HL-60 (cell line): ENCODE data around the gene MINDY3.
"Not testable (repeated sequence)": the region's sequence is repeated elsewhere in the genome, so short reads cannot be mapped to it uniquely, and the experiment has no call there.

Source experiments
- GABPA ChIP-seq: IDR thresholded peaks from 2 replicates; pipeline ENCODE4 v1.6.1; 2012; ENCODE audit warnings: low read depth
- POLR2AphosphoS5 ChIP-seq: IDR thresholded peaks from 2 replicates; pipeline ENCODE4 v1.6.1; 2012; ENCODE audit warnings: low read depth
- SPI1 ChIP-seq: IDR thresholded peaks from 2 replicates; pipeline ENCODE4 v1.6.1; 2012; ENCODE audit warnings: low read depth, mild to moderate bottlenecking, borderline replicate concordance
- TF ChIP-seq, protein P1 (sequence below): IDR thresholded peaks from 2 replicates; pipeline ENCODE4 v1.6.1; 2012; ENCODE audit warnings: low read depth; ENCODE audit not compliant: insufficient replicate concordance
- TF ChIP-seq, protein P2 (sequence below): IDR thresholded peaks from one replicate; pipeline ENCODE4 v1.5.1; 2011; ENCODE audit warnings: low read length, control low read depth, inconsistent platforms; ENCODE audit not compliant: insufficient read depth

DNA sequence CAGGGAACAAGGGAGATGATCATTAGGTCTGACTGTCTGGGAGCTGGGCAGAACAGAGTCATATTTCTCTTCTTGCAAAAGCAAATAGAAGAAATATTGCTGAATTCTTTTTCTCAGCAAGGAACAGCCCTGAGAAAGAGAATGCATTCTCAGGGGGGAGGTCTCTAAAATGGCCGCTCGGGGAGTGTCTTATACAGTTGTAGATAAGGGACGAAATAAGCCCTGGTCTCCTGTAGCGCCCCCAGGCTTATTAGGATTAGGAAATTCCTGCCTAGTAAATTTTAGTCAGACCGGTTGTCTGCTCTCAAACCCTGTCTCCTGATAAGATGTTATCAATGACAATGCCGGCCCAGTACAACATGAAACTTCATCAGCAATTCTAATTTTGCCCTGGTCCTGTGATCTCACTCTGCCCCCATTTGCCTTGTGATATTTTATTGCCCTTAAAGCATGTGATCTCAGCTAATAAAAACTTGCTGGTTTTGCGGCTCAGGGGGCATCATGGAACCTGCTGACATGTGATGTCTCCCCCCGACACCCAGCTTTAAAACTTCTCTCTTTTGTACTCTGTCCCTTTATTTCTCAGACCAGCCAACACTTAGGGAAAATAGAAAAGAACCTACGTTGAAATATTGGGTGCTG is 9.8 kb downstream of the MINDY3 start:
- TF ChIP-seq SPI1, GABPA, POLR2AphosphoS5: not testable (repeated sequence)
- TF ChIP-seq, protein P1, sequence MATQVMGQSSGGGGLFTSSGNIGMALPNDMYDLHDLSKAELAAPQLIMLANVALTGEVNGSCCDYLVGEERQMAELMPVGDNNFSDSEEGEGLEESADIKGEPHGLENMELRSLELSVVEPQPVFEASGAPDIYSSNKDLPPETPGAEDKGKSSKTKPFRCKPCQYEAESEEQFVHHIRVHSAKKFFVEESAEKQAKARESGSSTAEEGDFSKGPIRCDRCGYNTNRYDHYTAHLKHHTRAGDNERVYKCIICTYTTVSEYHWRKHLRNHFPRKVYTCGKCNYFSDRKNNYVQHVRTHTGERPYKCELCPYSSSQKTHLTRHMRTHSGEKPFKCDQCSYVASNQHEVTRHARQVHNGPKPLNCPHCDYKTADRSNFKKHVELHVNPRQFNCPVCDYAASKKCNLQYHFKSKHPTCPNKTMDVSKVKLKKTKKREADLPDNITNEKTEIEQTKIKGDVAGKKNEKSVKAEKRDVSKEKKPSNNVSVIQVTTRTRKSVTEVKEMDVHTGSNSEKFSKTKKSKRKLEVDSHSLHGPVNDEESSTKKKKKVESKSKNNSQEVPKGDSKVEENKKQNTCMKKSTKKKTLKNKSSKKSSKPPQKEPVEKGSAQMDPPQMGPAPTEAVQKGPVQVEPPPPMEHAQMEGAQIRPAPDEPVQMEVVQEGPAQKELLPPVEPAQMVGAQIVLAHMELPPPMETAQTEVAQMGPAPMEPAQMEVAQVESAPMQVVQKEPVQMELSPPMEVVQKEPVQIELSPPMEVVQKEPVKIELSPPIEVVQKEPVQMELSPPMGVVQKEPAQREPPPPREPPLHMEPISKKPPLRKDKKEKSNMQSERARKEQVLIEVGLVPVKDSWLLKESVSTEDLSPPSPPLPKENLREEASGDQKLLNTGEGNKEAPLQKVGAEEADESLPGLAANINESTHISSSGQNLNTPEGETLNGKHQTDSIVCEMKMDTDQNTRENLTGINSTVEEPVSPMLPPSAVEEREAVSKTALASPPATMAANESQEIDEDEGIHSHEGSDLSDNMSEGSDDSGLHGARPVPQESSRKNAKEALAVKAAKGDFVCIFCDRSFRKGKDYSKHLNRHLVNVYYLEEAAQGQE: not testable (repeated sequence)
- TF ChIP-seq, protein P2, sequence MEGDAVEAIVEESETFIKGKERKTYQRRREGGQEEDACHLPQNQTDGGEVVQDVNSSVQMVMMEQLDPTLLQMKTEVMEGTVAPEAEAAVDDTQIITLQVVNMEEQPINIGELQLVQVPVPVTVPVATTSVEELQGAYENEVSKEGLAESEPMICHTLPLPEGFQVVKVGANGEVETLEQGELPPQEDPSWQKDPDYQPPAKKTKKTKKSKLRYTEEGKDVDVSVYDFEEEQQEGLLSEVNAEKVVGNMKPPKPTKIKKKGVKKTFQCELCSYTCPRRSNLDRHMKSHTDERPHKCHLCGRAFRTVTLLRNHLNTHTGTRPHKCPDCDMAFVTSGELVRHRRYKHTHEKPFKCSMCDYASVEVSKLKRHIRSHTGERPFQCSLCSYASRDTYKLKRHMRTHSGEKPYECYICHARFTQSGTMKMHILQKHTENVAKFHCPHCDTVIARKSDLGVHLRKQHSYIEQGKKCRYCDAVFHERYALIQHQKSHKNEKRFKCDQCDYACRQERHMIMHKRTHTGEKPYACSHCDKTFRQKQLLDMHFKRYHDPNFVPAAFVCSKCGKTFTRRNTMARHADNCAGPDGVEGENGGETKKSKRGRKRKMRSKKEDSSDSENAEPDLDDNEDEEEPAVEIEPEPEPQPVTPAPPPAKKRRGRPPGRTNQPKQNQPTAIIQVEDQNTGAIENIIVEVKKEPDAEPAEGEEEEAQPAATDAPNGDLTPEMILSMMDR: not testable (repeated sequence)
